ENCODE data around the gene LGR6.

- TF ChIP-seq, protein P1, sequence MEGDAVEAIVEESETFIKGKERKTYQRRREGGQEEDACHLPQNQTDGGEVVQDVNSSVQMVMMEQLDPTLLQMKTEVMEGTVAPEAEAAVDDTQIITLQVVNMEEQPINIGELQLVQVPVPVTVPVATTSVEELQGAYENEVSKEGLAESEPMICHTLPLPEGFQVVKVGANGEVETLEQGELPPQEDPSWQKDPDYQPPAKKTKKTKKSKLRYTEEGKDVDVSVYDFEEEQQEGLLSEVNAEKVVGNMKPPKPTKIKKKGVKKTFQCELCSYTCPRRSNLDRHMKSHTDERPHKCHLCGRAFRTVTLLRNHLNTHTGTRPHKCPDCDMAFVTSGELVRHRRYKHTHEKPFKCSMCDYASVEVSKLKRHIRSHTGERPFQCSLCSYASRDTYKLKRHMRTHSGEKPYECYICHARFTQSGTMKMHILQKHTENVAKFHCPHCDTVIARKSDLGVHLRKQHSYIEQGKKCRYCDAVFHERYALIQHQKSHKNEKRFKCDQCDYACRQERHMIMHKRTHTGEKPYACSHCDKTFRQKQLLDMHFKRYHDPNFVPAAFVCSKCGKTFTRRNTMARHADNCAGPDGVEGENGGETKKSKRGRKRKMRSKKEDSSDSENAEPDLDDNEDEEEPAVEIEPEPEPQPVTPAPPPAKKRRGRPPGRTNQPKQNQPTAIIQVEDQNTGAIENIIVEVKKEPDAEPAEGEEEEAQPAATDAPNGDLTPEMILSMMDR (IDR thresholded peaks at IDR 0.05; ENCODE audit: poor library complexity): no peak
- TF ChIP-seq EZH2 (IDR thresholded peaks at IDR 0.05; ENCODE audit: borderline replicate concordance) (no peak), EZH2phosphoT487 (IDR thresholded peaks at IDR 0.05; ENCODE audit: low read depth, severe bottlenecking, unreplicated experiment) (no peak)
Observed at GRCh38 chr1:202276920-202277319, 83.3 kb downstream of the LGR6 start.

All from hepatocyte (in vitro differentiated cells).